ENCODE results near the gene TIMP3. TPM values are rescaled to one million over a fixed set of nuclear protein-coding genes. Genes with fewer than 3 reads are reported as not detected.
A peak's percentile ranks its signal among the peaks of the same experiment; 100 is the strongest.

The TIMP3 gene
- total and polyA plus RNA-seq, 2 donors (not counting 3 experiments of a cell fraction or from before 2014, with no cell fraction given) = 0.22 to 2.0 TPM

DNA sequence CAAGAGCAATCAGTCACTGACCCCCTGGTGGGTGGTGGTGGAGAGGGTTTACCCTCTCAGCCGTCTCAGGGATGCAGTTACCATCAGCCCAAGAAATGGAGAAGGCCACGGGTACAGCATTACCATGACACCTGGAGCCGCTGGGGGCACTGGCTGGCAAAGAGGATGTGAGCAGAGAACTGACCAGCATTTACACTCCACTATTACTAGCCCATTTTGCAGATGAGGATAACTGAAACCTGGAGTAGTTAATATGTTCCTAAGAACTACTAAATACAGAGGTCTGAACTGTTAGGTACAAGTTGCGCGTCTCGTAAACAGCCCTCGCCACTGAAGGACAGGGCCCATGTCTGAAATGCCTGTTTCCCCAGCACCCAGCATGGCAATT lies 79.0 kb downstream of the TIMP3 start:
- Histone ChIP-seq H3K4me1 (ENCODE audit: control insufficient read depth, extremely low read depth, insufficient read depth, low read length) (no peaks in the 10 kb centered on the region), H4K20me1 (replicated peaks; ENCODE audit: control insufficient read depth, extremely low read depth, insufficient read depth, low read length) (no peaks in the 10 kb centered on the region), H3K36me3 (ENCODE audit: control insufficient read depth in 2 of 2, extremely low read depth in 1 of 2, insufficient read depth in 2 of 2, low read length in 2 of 2) (no peaks in the 10 kb centered on the region), H3K27ac (ENCODE audit: insufficient read depth, low read depth, low read length) (no peak overlapping the region), H3K79me2 (ENCODE audit: control insufficient read depth, insufficient read depth, low read length) (no peaks in the 10 kb centered on the region), H2AFZ (ENCODE audit: low read depth, low read length) (no peak overlapping the region), H3K4me2 (ENCODE audit: insufficient read depth, low read length) (no peak overlapping the region), H3K4me3 (replicated peaks in 1 of 3; ENCODE audit: insufficient read depth in 1 of 3, low read depth in 1 of 3, low read length in 3 of 3) (no peak overlapping the region), H3K9ac (replicated peaks; ENCODE audit: extremely low read depth, insufficient read depth, low read length) (no peak overlapping the region), H3K27me3 (ENCODE audit: control insufficient read depth in 2 of 2, insufficient read depth in 2 of 2, low read length in 2 of 2) (no peaks in the 10 kb centered on the region), H3K9me3 (replicated peaks; ENCODE audit: control insufficient read depth, insufficient read depth, low read length) (no peaks in the 10 kb centered on the region), H3K9me1 (replicated peaks; ENCODE audit: control insufficient read depth, extremely low read depth, insufficient read depth, low read length) (no peaks in the 10 kb centered on the region)
- intact Hi-C loops (cut with micrococcal nuclease) (no loop called here), dilution Hi-C loops (cut with MboI; ENCODE audit: extremely low pct_ligation_motif_present, low sequenced_read_pairs) (no loop called here)
- DNase-seq (ENCODE audit: low read depth, low spot score) = no peak
- TF ChIP-seq POLR2A (IDR thresholded peaks at IDR 0.05; ENCODE audit: low read depth, low read length) (no peak), JUN (IDR thresholded peaks at IDR 0.05; ENCODE audit: borderline replicate concordance, insufficient read depth, insufficient read length, low read depth) (no peak), FOS (IDR thresholded peaks at IDR 0.05; ENCODE audit: borderline replicate concordance, insufficient read depth, low read length) (no peak)
- TF ChIP-seq, protein P1, sequence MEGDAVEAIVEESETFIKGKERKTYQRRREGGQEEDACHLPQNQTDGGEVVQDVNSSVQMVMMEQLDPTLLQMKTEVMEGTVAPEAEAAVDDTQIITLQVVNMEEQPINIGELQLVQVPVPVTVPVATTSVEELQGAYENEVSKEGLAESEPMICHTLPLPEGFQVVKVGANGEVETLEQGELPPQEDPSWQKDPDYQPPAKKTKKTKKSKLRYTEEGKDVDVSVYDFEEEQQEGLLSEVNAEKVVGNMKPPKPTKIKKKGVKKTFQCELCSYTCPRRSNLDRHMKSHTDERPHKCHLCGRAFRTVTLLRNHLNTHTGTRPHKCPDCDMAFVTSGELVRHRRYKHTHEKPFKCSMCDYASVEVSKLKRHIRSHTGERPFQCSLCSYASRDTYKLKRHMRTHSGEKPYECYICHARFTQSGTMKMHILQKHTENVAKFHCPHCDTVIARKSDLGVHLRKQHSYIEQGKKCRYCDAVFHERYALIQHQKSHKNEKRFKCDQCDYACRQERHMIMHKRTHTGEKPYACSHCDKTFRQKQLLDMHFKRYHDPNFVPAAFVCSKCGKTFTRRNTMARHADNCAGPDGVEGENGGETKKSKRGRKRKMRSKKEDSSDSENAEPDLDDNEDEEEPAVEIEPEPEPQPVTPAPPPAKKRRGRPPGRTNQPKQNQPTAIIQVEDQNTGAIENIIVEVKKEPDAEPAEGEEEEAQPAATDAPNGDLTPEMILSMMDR (IDR thresholded peaks at IDR 0.05; ENCODE audit: extremely low read depth in 1 of 2, insufficient read depth in 1 of 2, low read depth in 1 of 2, low read length in 2 of 2) = no peak
- ChIA-PET POLR2A (no interaction called here), CTCF (no interaction called here)
- no TSS peak for BruUV-seq (replicated peaks)
- no peak for FAIRE-seq

- Histone ChIP-seq H3K27ac (ENCODE audit: insufficient read depth, low read depth, low read length) (no peak overlapping the region), H3K79me2 (ENCODE audit: control insufficient read depth, insufficient read depth, low read length) (no peaks in the 10 kb centered on the region), H3K9ac (replicated peaks; ENCODE audit: extremely low read depth, insufficient read depth, low read length) (no peak overlapping the region), H4K20me1 (replicated peaks; ENCODE audit: control insufficient read depth, extremely low read depth, insufficient read depth, low read length) (no peaks in the 10 kb centered on the region), H3K9me1 (replicated peaks; ENCODE audit: control insufficient read depth, extremely low read depth, insufficient read depth, low read length) (no peaks in the 10 kb centered on the region), H3K4me2 (ENCODE audit: insufficient read depth, low read length) (no peak overlapping the region), H3K4me3 (replicated peaks in 1 of 3; ENCODE audit: insufficient read depth in 1 of 3, low read depth in 1 of 3, low read length in 3 of 3) (no peak overlapping the region), H3K27me3 (ENCODE audit: control insufficient read depth in 2 of 2, insufficient read depth in 2 of 2, low read length in 2 of 2) (no peaks in the 10 kb centered on the region), H2AFZ (ENCODE audit: low read depth, low read length) (no peak overlapping the region), H3K4me1 (ENCODE audit: control insufficient read depth, extremely low read depth, insufficient read depth, low read length) (no peaks in the 10 kb centered on the region), H3K9me3 (replicated peaks; ENCODE audit: control insufficient read depth, insufficient read depth, low read length) (no peaks in the 10 kb centered on the region), H3K36me3 (ENCODE audit: control insufficient read depth in 2 of 2, extremely low read depth in 1 of 2, insufficient read depth in 2 of 2, low read length in 2 of 2) (no peaks in the 10 kb centered on the region)
- dilution Hi-C loops (cut with MboI; ENCODE audit: extremely low pct_ligation_motif_present, low sequenced_read_pairs) (no loop called here), intact Hi-C loops (cut with micrococcal nuclease) (no loop called here)
- ChIA-PET POLR2A (no interaction called here), CTCF (no interaction called here)
- DNase-seq (ENCODE audit: low read depth, low spot score) (peak; percentile 4), FAIRE-seq (no peak)
- no TSS peak for BruUV-seq (replicated peaks)
- TF ChIP-seq FOS (IDR thresholded peaks at IDR 0.05; ENCODE audit: borderline replicate concordance, insufficient read depth, low read length) (no peak), GATA2 (IDR thresholded peaks at IDR 0.05; ENCODE audit: insufficient read depth, insufficient read length, low read depth, low read length) (no peak), POLR2A (IDR thresholded peaks at IDR 0.05; ENCODE audit: low read depth, low read length) (no peak), MYC (IDR thresholded peaks at IDR 0.05; ENCODE audit: low read depth, low read length) (no peak), POLR2AphosphoS5 (IDR thresholded peaks at IDR 0.05; ENCODE audit: insufficient read depth, low read depth, low read length) (no peak), JUN (IDR thresholded peaks at IDR 0.05; ENCODE audit: borderline replicate concordance, insufficient read depth, insufficient read length, low read depth) (no peak), EZH2 (IDR thresholded peaks at IDR 0.05; ENCODE audit: borderline replicate concordance, low read depth, low read length, severe bottlenecking) (no peak)
- TF ChIP-seq, protein P2, sequence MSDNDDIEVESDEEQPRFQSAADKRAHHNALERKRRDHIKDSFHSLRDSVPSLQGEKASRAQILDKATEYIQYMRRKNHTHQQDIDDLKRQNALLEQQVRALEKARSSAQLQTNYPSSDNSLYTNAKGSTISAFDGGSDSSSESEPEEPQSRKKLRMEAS (IDR thresholded peaks at IDR 0.05; ENCODE audit: insufficient read depth, insufficient read length) = no peak
- TF ChIP-seq, protein P1 (IDR thresholded peaks at IDR 0.05; ENCODE audit: extremely low read depth in 1 of 2, insufficient read depth in 1 of 2, low read depth in 1 of 2, low read length in 2 of 2) = no peak
Observed at GRCh38 chr22:32880893-32881596, 79.5 kb downstream of the TIMP3 start.
